ENCODE measurements around the gene NRBP1.

DNA sequence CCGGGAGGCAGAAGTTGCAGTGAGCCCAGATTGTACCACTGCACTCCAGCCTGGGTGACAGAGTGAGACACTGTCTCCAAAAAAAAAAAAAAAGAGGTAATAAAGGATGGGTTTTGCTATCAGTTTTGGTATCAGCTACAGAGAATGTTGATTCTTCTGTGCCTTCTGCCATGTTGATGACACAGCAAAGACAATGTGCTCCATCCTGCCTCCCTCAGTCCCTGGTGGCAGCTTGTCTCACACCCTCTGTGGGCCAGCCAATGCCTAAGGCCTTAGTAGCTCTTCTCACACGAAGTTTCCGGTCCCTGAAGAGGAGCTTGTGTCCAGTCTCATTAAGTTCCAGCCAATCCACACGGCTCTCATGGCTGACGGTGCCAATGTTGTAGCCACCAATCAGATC, 43.5 kb downstream of the NRBP1 start:
- TF ChIP-seq, protein P1, sequence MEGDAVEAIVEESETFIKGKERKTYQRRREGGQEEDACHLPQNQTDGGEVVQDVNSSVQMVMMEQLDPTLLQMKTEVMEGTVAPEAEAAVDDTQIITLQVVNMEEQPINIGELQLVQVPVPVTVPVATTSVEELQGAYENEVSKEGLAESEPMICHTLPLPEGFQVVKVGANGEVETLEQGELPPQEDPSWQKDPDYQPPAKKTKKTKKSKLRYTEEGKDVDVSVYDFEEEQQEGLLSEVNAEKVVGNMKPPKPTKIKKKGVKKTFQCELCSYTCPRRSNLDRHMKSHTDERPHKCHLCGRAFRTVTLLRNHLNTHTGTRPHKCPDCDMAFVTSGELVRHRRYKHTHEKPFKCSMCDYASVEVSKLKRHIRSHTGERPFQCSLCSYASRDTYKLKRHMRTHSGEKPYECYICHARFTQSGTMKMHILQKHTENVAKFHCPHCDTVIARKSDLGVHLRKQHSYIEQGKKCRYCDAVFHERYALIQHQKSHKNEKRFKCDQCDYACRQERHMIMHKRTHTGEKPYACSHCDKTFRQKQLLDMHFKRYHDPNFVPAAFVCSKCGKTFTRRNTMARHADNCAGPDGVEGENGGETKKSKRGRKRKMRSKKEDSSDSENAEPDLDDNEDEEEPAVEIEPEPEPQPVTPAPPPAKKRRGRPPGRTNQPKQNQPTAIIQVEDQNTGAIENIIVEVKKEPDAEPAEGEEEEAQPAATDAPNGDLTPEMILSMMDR (IDR thresholded peaks at IDR 0.05 in 4 of 5, conservative IDR thresholded peaks at IDR 0.05 in 1 of 5), result no peak
- no peak for TF ChIP-seq POLR2A (IDR thresholded peaks at IDR 0.05)
